ENCODE measurements around the gene HPSE2. TPM values are rescaled to one million over a fixed set of nuclear protein-coding genes. Genes with fewer than 3 reads are reported as not detected.
A peak's percentile ranks its signal among the peaks of the same experiment; 100 is the strongest.

The HPSE2 gene
- total RNA-seq, 3 donors from 2014 or later, result 2.7 to 8.0 (median 5.9) TPM

DNA sequence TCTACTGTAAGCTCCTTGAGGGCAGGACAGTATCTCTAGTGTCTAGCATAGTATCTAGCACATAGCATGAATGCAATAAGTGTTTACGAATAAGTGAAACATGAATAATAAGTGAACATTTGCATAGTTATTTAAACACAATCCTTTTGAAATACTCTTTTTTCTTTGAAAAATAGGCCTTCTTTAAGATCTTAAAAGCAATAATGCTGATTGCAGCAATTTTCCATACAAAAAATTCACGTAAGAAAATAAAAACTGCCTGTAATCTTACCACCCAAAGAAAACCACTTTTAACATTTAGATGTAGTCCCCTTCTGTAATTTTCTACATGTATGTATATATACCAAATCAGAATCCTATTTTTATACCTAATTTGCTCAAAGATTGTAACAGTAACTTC lies 626.4 kb downstream of the HPSE2 start:
- no peak overlapping the region for H3K4me3 ChIP-seq
- no peaks in the 10 kb centered on the region for H3K9me3 ChIP-seq
- H3K36me3 ChIP-seq, result no peaks in the 10 kb centered on the region
- no peaks in the 10 kb centered on the region for H3K27me3 ChIP-seq
- intact Hi-C loops (cut with DNase I; ENCODE audit: low total_unique reads), result no loop called here
- no peak for DNase-seq (ENCODE audit: low spot score in 2 of 2)
- no peak for TF ChIP-seq POLR2AphosphoS5 (IDR thresholded peaks at IDR 0.05)
- TF ChIP-seq POLR2A (IDR thresholded peaks at IDR 0.05), result no peak
- TF ChIP-seq, protein P1, sequence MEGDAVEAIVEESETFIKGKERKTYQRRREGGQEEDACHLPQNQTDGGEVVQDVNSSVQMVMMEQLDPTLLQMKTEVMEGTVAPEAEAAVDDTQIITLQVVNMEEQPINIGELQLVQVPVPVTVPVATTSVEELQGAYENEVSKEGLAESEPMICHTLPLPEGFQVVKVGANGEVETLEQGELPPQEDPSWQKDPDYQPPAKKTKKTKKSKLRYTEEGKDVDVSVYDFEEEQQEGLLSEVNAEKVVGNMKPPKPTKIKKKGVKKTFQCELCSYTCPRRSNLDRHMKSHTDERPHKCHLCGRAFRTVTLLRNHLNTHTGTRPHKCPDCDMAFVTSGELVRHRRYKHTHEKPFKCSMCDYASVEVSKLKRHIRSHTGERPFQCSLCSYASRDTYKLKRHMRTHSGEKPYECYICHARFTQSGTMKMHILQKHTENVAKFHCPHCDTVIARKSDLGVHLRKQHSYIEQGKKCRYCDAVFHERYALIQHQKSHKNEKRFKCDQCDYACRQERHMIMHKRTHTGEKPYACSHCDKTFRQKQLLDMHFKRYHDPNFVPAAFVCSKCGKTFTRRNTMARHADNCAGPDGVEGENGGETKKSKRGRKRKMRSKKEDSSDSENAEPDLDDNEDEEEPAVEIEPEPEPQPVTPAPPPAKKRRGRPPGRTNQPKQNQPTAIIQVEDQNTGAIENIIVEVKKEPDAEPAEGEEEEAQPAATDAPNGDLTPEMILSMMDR (IDR thresholded peaks at IDR 0.05), result no peak
- H3K4me1 ChIP-seq, result no peaks in the 10 kb centered on the region
- no peak overlapping the region for H3K27ac ChIP-seq

DNA sequence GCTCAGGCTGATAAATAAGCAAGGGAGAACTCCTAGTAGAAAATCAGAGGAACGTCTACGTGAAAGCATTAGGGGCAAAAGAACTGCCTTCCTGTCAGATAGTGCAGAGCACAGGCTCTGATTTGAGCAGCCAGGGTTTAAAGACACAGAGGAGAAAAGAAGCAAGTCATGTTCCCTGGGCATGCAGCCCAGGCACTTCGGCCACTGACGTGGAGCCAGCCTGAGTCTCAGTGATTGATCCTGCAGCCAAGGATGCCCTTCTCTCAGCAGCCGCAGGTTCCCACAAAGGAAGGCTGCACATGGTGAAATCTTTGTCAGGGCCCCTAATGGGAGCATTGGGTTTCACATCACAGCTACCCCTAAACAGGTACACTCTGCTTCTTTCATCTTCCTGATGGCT lies 627.2 kb downstream of the HPSE2 start:
- no peaks in the 10 kb centered on the region for H3K27me3 ChIP-seq
- H3K4me3 ChIP-seq, result peak overlapping the region in 1 of 3 donors; percentile 15
- TF ChIP-seq, protein P1 (IDR thresholded peaks at IDR 0.05), result no peak
- TF ChIP-seq POLR2AphosphoS5 (IDR thresholded peaks at IDR 0.05), result no peak
- TF ChIP-seq POLR2A (IDR thresholded peaks at IDR 0.05), result no peak
- H3K27ac ChIP-seq, result no peak overlapping the region
- intact Hi-C loops (cut with DNase I; ENCODE audit: low total_unique reads), result no loop called here
- no peak for DNase-seq (ENCODE audit: low spot score in 2 of 2)
- no peaks in the 10 kb centered on the region for H3K4me1 ChIP-seq
- no peaks in the 10 kb centered on the region for H3K9me3 ChIP-seq
- H3K36me3 ChIP-seq, result no peaks in the 10 kb centered on the region

DNA sequence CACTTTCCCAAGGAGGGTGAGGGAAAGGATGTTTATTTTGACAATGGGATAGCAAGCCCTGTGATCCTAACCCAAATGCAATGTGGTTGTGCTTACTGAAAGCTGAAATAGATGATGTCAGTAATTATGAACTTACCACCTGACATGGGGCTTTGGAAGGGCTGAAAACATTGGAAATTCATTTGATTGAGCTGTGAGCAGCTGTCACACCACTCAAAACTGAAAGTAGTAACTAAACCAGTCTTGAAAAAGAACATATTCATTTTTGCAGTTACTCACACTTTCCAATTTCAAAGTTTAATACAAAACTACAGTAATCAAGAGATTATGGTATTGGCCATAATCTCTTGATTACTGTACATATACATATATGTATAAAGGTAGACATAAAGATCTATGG lies 633.4 kb downstream of the HPSE2 start:
- intact Hi-C loops (cut with DNase I; ENCODE audit: low total_unique reads), result no loop called here
- no peak for DNase-seq (ENCODE audit: low spot score in 2 of 2)
- TF ChIP-seq, protein P1 (IDR thresholded peaks at IDR 0.05), result no peak
- TF ChIP-seq POLR2A (IDR thresholded peaks at IDR 0.05) (no peak), POLR2AphosphoS5 (IDR thresholded peaks at IDR 0.05) (no peak)
- Histone ChIP-seq H3K27me3 (no peaks in the 10 kb centered on the region), H3K27ac (no peak overlapping the region), H3K9me3 (peaks cover 0 to under 1% of the 10 kb centered on the region in 2 donors), H3K4me1 (no peaks in the 10 kb centered on the region), H3K36me3 (no peaks in the 10 kb centered on the region), H3K4me3 (no peak overlapping the region)

DNA sequence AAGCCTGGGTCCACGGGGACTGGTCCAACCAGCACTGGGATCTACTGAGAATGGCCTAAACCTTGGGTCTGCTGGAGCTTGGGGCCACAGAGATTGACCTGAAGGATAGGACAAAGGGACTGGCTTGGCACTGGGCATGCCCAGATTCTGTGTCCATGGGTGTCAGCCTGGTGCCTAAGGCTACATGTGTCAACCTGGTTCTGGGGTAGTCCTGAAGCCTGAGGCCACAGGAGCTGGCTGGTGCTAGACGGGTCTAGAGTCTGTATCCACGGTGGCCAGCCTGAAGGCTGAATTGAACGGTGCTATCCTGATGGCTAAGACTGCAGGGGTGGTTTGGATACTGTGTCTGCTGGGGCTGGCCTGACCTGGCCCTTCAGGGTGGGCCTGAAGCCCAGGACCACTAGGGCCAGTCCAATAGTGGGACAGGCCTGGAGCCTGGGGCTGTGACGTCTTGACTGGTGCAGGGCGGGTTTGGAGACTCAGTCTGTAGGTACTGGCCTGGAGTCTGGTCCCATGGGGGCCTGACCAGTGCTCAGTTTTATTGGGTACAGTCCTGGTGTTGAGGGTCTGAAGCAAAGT lies 636.5 kb downstream of the HPSE2 start:
- intact Hi-C loops (cut with DNase I; ENCODE audit: low total_unique reads), result no loop called here
- H3K36me3 ChIP-seq, result no peaks in the 10 kb centered on the region
- TF ChIP-seq POLR2A (IDR thresholded peaks at IDR 0.05) (no peak), POLR2AphosphoS5 (IDR thresholded peaks at IDR 0.05) (no peak)
- TF ChIP-seq, protein P1 (IDR thresholded peaks at IDR 0.05), result no peak
- peaks cover 0 to 14% of the 10 kb centered on the region in 2 donors for H3K9me3 ChIP-seq
- H3K4me1 ChIP-seq, result no peaks in the 10 kb centered on the region
- H3K4me3 ChIP-seq, result no peak overlapping the region
- DNase-seq (ENCODE audit: low spot score in 2 of 2), result no peak
- H3K27me3 ChIP-seq, result no peaks in the 10 kb centered on the region
- no peak overlapping the region for H3K27ac ChIP-seq

DNA sequence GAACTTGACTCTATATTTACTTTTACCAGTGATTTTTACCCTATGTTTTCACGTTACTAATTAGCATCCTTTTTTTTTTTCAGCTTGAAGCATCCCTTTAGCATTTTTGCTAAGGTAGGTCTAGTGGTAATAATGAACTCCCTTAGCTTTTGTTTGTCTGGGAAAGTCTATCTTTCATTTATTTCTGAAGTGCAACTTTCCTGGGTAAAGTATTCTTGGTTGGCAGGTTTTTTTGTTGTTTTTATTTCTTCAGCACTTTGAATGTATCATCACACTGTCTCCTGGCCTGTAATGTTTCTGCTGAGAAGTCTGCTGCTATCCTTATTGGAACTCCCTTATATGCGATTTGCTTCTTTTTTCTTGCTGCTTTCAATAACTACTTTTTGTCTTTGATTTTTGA lies 639.2 kb downstream of the HPSE2 start:
- intact Hi-C loops (cut with DNase I; ENCODE audit: low total_unique reads), result no loop called here
- DNase-seq (ENCODE audit: low spot score in 2 of 2), result no peak
- no peaks in the 10 kb centered on the region for H3K4me1 ChIP-seq
- TF ChIP-seq POLR2AphosphoS5 (IDR thresholded peaks at IDR 0.05) (no peak), POLR2A (IDR thresholded peaks at IDR 0.05) (no peak)
- TF ChIP-seq, protein P1 (IDR thresholded peaks at IDR 0.05), result no peak
- H3K27ac ChIP-seq, result no peak overlapping the region
- H3K4me3 ChIP-seq, result no peak overlapping the region
- H3K9me3 ChIP-seq, result peaks cover 0 to 14% of the 10 kb centered on the region in 2 donors
- no peaks in the 10 kb centered on the region for H3K36me3 ChIP-seq
- H3K27me3 ChIP-seq, result no peaks in the 10 kb centered on the region
